ENCODE measurements around the gene ZNF79. TPM values are rescaled to one million over a fixed set of nuclear protein-coding genes. Genes with fewer than 3 reads are reported as not detected.

Gene ZNF79
- total and polyA plus RNA-seq, 2 of the 4 experiments (the other 2 are of a cell fraction): 5.6 to 15.4 TPM

GRCh38 chr9:127490535-127491230 lies 66.5 kb downstream of the ZNF79 start (continued):
- TF ChIP-seq BHLHE40 (IDR thresholded peaks at IDR 0.05; ENCODE audit: low read depth, low read length): no peak

- dilution Hi-C loops (cut with HindIII; ENCODE audit: low sequenced_read_pairs, unreplicated experiment): no loop called here
- H2BK20ac ChIP-seq (ENCODE audit: low read depth, low read length): no peak overlapping the region
- ATAC-seq (ENCODE audit: low read depth) (no peak; the same call in 1 of the 2 replicates), DNase-seq (no peak)
- intact Hi-C loops (cut with micrococcal nuclease): no loop called here
- WGBS, 2 experiments (ENCODE audit: extremely low coverage in 2 of 2, insufficient read length in 1 of 2): 87% methylated on average over 5 of the region's 10 CpGs; no CpG with 5 or more reads in 1 of the 2 experiments
- no peak overlapping the region for H3K27ac ChIP-seq (ENCODE audit: insufficient read depth, low read length)
- BruUV-seq (replicated peaks): no TSS peak
- peaks cover 7% of the 10 kb centered on the region for H4K20me1 ChIP-seq (ENCODE audit: insufficient read depth, low read length)
- no peak overlapping the region for H2BK15ac ChIP-seq (ENCODE audit: low read depth, low read length)
- no peaks in the 10 kb centered on the region for H3K27me3 ChIP-seq (ENCODE audit: control insufficient read depth, insufficient read depth, low read length)
- H3K18ac ChIP-seq (ENCODE audit: low read depth, low read length): no peak overlapping the region
- H3K9me3 ChIP-seq (ENCODE audit: control insufficient read depth, insufficient read depth, low read length): no peaks in the 10 kb centered on the region
- H3K4me1 ChIP-seq (ENCODE audit: control insufficient read depth, insufficient read depth, low read length): peaks cover 14% of the 10 kb centered on the region
- H4K5ac ChIP-seq (ENCODE audit: low read depth, low read length): no peak overlapping the region
- TF ChIP-seq MXI1 (IDR thresholded peaks at IDR 0.05; ENCODE audit: borderline replicate concordance, low read depth, low read length): no peak
- TF ChIP-seq RFX5 (IDR thresholded peaks at IDR 0.05; ENCODE audit: low read depth, low read length): no peak
- TF ChIP-seq MAZ (IDR thresholded peaks at IDR 0.05; ENCODE audit: borderline replicate concordance, low read depth, low read length): no peak
- no peak for TF ChIP-seq MAFK (IDR thresholded peaks at IDR 0.05; ENCODE audit: low read depth, low read length)
- no peak for TF ChIP-seq CHD1 (IDR thresholded peaks at IDR 0.05; ENCODE audit: low read depth, low read length)
- TF ChIP-seq NFE2L2 (IDR thresholded peaks at IDR 0.05; ENCODE audit: low read depth, low read length): no peak
- TF ChIP-seq, protein P1, sequence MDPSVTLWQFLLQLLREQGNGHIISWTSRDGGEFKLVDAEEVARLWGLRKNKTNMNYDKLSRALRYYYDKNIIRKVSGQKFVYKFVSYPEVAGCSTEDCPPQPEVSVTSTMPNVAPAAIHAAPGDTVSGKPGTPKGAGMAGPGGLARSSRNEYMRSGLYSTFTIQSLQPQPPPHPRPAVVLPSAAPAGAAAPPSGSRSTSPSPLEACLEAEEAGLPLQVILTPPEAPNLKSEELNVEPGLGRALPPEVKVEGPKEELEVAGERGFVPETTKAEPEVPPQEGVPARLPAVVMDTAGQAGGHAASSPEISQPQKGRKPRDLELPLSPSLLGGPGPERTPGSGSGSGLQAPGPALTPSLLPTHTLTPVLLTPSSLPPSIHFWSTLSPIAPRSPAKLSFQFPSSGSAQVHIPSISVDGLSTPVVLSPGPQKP (IDR thresholded peaks at IDR 0.05; ENCODE audit: borderline replicate concordance, low read depth, low read length): no peak
- no peak overlapping the region for H3K9ac ChIP-seq (ENCODE audit: low read depth, low read length)
- no peak overlapping the region for H2BK120ac ChIP-seq (ENCODE audit: low read depth, low read length)
- peaks cover 46% of the 10 kb centered on the region for H3K36me3 ChIP-seq (ENCODE audit: control insufficient read depth, insufficient read depth, low read length)
- H3K79me1 ChIP-seq (ENCODE audit: low read depth in 1 of 2, low read length in 2 of 2): peaks cover 2 to 17% of the 10 kb centered on the region in 2 experiments; a peak in 1 of 4 replicates
- H3K4ac ChIP-seq (ENCODE audit: low read depth, low read length): no peak overlapping the region
- CTCF ChIA-PET: interaction anchor here (0.6 to 1.7 kb wide), 3 partner anchors 17 to 393 kb away, joined by 3 to 4 read pairs (median 4); partner anchors contain the start of gene TOR2A
- H4K8ac ChIP-seq (ENCODE audit: low read depth in 2 of 2, low read length in 2 of 2): no peak overlapping the region
- H3K14ac ChIP-seq (replicated peaks; ENCODE audit: low read depth, low read length): no peak overlapping the region
- H2AK9ac ChIP-seq (replicated peaks; ENCODE audit: low read depth, low read length, poor library complexity): peak overlapping the region; percentile 31
- H3K4me3 ChIP-seq (ENCODE audit: insufficient read depth, low read depth, low read length): no peak overlapping the region
- no peak overlapping the region for H3K23ac ChIP-seq (ENCODE audit: low read depth, low read length)
- H2BK5ac ChIP-seq (ENCODE audit: low read depth, low read length, poor library complexity, severe bottlenecking): no peak overlapping the region
- in situ Hi-C loops (cut with MboI; ENCODE audit: low sequenced_read_pairs): no loop called here
- no peak overlapping the region for H3K56ac ChIP-seq (ENCODE audit: extremely low read depth, insufficient read depth, low read length)
- POLR2A ChIA-PET (ENCODE audit: unreplicated experiment): no interaction called here
- peaks cover 4% of the 10 kb centered on the region; the same call in 1 of the 2 replicates for H3K9me1 ChIP-seq (ENCODE audit: insufficient read depth, low read length)
- H2AFZ ChIP-seq (replicated peaks; ENCODE audit: low read length, poor library complexity): no peak overlapping the region
- no peak overlapping the region for H2AK5ac ChIP-seq (ENCODE audit: low read depth, low read length)
- H3K4me2 ChIP-seq (ENCODE audit: low read depth, low read length): no peak overlapping the region
- H4K91ac ChIP-seq (ENCODE audit: insufficient read depth, low read depth, low read length): no peak overlapping the region
Measured at GRCh38 chr9:127491516-127491915, 67.3 kb downstream of the ZNF79 start.

Measured in IMR-90 (cell line).